OCI-LY7 (cell line): Measurements from ENCODE around the gene CHCHD6.

Experiments used
- EZH2phosphoT487 ChIP-seq: fragments of 200-600 bp; sonication (generic); IDR thresholded peaks from 2 replicates; pipeline ENCODE4 v1.6.1; 2018; ENCODE audit warnings: low read depth, borderline replicate concordance, mild to moderate bottlenecking, mixed run types, antibody characterized with exemption, low read length, moderate library complexity, mixed read lengths
- TF ChIP-seq, protein P1 (sequence below): fragments of 200-600 bp; sonication (generic); conservative IDR thresholded peaks from 2 replicates; pipeline ENCODE4 v1.5.1; 2014; ENCODE audit warnings: mild to moderate bottlenecking, antibody characterized with exemption, low read length, moderate library complexity, mixed read lengths

DNA sequence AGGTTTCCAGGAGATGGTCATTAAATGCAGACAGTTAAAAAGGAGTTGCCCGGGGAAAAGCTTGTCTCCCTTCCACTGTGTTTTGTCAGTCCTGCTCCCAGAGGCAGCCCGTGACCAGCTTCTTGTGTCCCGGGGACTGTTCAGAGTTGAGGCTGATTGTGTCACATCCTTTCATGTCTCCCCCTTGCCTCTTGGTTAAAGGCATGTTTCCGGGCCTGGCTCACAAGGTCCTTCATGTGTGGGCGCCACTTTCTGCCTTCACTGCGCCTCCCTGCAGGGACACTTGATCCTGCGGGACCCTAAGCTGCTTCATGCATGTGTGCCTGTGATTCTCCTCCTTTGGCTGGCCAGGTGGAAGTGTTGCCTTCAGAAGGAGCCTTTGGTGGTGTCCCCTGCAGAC is 9.2 kb downstream of the CHCHD6 start:
- TF ChIP-seq, protein P1, sequence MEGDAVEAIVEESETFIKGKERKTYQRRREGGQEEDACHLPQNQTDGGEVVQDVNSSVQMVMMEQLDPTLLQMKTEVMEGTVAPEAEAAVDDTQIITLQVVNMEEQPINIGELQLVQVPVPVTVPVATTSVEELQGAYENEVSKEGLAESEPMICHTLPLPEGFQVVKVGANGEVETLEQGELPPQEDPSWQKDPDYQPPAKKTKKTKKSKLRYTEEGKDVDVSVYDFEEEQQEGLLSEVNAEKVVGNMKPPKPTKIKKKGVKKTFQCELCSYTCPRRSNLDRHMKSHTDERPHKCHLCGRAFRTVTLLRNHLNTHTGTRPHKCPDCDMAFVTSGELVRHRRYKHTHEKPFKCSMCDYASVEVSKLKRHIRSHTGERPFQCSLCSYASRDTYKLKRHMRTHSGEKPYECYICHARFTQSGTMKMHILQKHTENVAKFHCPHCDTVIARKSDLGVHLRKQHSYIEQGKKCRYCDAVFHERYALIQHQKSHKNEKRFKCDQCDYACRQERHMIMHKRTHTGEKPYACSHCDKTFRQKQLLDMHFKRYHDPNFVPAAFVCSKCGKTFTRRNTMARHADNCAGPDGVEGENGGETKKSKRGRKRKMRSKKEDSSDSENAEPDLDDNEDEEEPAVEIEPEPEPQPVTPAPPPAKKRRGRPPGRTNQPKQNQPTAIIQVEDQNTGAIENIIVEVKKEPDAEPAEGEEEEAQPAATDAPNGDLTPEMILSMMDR = no peak
- no peak for TF ChIP-seq EZH2phosphoT487
